T-helper 1 cell treated with Interleukin-12 subunit alpha and Interleukin-12 subunit beta and Interleukin-4 antibody, amounts not matched to agents 30 μg/mL and 1 μg/mL, for 36 hours (primary cell): ENCODE results near the gene SETDB2.

Source experiments
- H3K27ac Mint-ChIP-seq: one replicate; pipeline ENCODE4 v1.8.0; 2021; ENCODE audit warnings: mild to moderate bottlenecking, mixed read lengths
- H3K27me3 Mint-ChIP-seq: one replicate; pipeline ENCODE4 v1.8.0; 2021; ENCODE audit warnings: low read depth, mixed read lengths
- H3K36me3 Mint-ChIP-seq: one replicate; pipeline ENCODE4 v1.8.0; 2021; ENCODE audit warnings: low read depth, mixed read lengths
- H3K4me1 Mint-ChIP-seq: one replicate; pipeline ENCODE4 v1.8.0; 2021; ENCODE audit warnings: low read depth, mixed read lengths
- H3K4me3 Mint-ChIP-seq: one replicate; pipeline ENCODE4 v1.8.0; 2021; ENCODE audit warnings: mild to moderate bottlenecking, moderate library complexity, mixed read lengths
- H3K9me3 Mint-ChIP-seq: one replicate; pipeline ENCODE4 v1.8.0; 2021; ENCODE audit warnings: mixed read lengths

The SETDB2 gene

DNA sequence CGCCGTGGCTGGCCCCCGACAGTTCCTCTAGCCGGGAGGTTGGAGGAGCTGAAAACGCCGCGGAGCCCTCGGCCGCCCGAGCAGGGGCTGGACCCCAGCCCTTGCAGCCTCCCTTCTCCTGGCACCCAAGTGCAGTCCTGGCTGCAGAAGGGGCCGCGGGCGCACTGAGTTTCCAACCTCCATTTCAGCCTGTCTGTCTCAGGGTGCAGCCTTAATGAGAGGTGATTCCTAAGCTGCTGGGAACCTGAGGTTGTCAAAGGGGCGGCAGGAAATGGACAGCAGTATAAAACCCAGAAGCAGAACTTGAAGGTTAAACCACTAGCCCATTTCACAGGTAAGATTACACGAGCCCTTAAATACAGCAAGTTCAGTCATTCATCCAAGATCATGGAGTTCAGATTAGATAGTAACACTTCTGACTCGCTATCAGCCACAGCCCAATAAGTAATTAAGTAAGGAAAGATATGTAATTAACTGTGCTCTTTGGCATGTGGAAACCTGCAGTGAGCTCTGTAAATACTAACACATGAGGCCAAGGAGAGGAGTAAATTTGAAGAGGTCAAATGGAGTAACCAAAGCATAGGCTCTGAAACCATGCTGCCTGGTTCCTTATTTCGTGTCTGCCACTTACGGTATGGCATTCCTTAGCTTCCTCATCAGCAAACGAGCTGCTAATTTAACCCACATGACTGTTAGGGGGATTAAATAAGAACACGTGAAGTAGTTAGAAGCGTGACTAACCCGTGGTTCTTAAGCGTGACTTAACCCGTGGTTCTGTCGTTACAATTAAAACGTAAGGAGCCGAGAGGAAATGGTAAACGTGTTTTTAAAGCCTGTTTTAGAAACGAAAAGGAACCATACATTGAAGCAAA is 686 bp downstream of the SETDB2 start:
- no peaks in the 10 kb centered on the region for H3K9me3 Mint-ChIP-seq
- peaks cover 13% of the 10 kb centered on the region for H3K36me3 Mint-ChIP-seq
- peak overlapping the region; percentile 99 for H3K27ac Mint-ChIP-seq
- no peaks in the 10 kb centered on the region for H3K27me3 Mint-ChIP-seq
- peaks cover 36% of the 10 kb centered on the region for H3K4me1 Mint-ChIP-seq
- H3K4me3 Mint-ChIP-seq: peak overlapping the region; percentile 94

DNA sequence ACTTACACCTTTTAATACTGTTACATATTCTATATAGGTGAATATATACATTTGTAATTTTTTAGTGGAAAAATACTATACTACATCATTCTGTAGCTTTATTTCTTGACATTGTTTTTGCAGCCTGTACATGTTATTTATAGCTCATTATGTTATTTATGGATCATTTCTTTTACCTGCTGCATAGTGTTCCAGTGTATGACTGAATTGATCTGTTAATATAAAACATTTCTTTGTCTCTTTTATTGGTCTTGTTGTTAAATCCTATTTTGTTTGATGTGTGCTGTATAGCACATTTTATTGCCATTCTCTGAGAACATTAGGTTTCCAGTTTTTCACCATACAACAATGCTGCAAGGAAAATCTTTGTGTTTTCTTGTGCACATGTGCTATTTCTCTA is 2.4 kb downstream of the SETDB2 start:
- peaks cover 16% of the 10 kb centered on the region for H3K36me3 Mint-ChIP-seq
- peak overlapping the region; percentile 66 for H3K4me3 Mint-ChIP-seq
- H3K27ac Mint-ChIP-seq: peak overlapping the region; percentile 68
- peaks cover 42% of the 10 kb centered on the region for H3K4me1 Mint-ChIP-seq
- no peaks in the 10 kb centered on the region for H3K9me3 Mint-ChIP-seq
- no peaks in the 10 kb centered on the region for H3K27me3 Mint-ChIP-seq

DNA sequence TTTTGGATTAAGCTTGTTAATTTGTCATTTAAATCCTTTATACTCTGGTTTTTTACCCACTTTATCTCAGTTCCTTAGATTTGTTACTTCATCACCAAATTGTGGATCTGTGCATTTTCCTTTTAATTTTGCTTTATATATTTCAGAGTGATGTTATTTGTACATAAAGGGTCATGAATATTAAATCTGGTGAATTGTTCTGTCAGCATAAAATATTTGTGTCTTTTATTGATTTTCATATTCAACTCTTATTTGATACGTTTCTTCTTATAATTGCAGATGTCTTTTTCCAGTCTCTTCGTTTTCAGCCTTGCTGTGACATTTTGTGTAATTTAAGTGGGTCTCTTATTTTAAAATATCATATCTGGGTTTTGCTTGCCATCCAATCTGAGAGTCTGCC is 4.7 kb downstream of the SETDB2 start:
- Mint-ChIP-seq H3K9me3 (no peaks in the 10 kb centered on the region), H3K27ac (no peak overlapping the region), H3K36me3 (peaks cover 20% of the 10 kb centered on the region), H3K4me3 (no peak overlapping the region), H3K4me1 (peaks cover 31% of the 10 kb centered on the region), H3K27me3 (no peaks in the 10 kb centered on the region)

DNA sequence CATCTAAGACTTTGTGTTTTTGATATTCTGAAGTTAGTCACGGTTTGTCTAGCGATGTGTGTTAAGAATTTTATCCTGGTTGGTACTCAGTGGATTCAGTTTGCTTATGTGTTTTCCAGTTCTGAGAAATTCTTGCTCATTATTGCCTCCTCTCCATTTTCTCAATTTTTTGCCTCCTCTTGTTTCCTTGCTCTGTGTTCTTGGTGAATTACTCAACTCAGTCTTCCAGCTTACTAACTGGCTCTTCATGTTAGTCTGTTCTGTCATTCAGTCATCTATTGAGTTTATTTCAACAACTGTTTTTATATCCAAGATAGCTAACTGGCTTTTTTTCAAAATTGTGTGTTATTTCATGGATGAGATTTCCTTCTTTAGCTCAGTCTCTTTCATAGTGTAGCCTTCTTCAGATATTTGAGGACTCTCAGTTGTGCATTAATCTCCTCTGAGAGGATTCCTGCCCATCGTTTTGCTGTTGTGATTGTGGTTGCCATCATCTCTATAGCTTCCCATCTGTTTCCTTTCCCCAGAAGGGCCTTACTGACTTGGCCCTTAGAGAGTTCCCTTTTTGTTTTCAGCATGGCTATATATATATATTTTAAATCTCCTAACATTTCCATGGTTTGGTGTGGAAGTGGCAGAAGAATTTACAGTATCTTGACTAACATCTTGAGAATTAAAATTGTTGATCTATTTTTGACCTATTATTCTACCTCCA is 6.2 kb downstream of the SETDB2 start:
- H3K4me1 Mint-ChIP-seq: peaks cover 40% of the 10 kb centered on the region
- no peak overlapping the region for H3K27ac Mint-ChIP-seq
- H3K9me3 Mint-ChIP-seq: no peaks in the 10 kb centered on the region
- no peaks in the 10 kb centered on the region for H3K27me3 Mint-ChIP-seq
- no peak overlapping the region for H3K4me3 Mint-ChIP-seq
- H3K36me3 Mint-ChIP-seq: peaks cover 21% of the 10 kb centered on the region

DNA sequence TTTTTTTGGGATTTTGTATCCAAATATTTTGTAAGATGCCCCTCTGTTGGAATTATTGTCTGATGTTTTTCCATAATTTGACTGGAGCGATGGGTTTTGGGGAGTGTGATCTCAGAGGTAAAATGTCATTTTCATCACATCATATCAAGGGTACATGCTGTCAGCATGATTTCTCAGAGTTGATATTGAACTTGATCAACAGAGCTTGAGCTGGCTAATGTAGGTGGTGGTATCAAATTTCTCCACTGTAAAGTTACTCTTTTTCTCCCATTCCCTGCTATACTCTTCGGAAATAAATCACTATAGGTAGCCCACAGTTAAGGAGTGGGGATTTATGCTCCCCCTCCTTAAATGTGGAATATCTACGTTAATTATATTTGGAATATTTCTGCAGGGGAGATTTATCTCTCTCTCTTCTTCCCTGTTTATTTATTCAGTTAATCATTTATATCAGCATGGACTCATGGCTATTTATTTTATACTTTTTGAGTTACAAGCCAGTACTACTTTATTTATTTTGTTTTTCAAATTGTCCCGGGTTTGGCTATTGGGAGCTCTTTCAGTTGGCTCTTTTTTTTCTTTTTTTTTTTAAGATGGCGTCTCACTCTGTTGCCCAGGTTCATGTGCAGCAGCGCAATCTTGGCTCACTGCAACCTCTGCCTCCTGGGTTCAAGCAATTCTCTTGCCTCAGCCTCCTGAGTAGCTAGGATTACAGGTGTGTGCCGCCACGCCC is 8.8 kb downstream of the SETDB2 start:
- Mint-ChIP-seq H3K27me3 (no peaks in the 10 kb centered on the region), H3K4me1 (peaks cover 28% of the 10 kb centered on the region), H3K27ac (no peak overlapping the region)

DNA sequence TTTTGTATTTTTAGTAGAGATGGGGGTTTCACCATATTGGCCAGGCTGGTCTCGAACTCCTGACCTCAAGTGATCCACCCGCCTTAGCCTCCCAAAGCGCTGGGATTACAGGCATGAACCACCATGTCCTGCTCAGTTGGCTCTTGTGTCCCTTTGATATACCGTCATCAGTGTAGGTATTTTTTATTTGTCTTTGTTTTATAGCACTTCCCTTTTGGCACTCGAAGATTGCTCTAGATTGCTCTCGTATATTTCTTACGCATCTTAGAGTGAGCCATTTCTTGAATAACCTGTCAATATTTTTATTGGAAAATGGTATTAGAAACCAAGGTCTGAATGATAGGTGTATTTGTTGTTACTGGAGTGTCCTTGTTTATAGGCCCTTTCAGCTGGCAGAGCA is 9.4 kb downstream of the SETDB2 start:
- Mint-ChIP-seq H3K36me3 (peaks cover 22% of the 10 kb centered on the region), H3K4me1 (peaks cover 27% of the 10 kb centered on the region), H3K4me3 (no peak overlapping the region), H3K9me3 (no peaks in the 10 kb centered on the region), H3K27ac (no peak overlapping the region), H3K27me3 (no peaks in the 10 kb centered on the region)

More for the DNA sequence above, 8.8 kb downstream of the SETDB2 start:
- H3K9me3 Mint-ChIP-seq: no peaks in the 10 kb centered on the region
- no peak overlapping the region for H3K4me3 Mint-ChIP-seq
- peaks cover 19% of the 10 kb centered on the region for H3K36me3 Mint-ChIP-seq

DNA sequence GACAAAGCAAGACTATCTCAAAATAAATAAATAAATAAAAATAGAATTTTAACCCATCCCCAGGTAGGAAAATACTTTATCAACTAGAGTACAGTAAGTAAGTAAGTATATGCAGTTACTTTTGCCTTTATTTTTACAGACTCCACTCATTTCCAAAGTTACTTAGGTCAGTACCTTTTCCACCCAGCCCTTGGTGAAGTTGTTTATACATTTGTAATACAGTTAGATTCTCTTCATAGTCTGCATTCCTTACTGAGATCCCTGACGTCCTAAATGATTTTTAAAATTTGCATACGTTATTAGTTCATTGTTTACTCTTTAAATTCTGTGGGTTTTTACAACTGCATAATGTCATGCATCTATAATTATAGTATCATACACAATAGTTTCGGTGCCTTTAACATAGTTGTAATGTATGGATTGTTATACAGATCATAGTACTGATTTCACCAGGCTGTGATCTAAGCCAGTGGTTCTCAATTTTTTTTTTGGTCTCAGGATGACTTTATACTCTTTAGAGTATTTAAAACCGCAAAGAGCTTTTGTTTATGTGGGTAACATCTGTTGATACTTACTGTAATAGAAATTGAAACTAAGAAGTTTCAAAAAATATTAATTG is 10.4 kb downstream of the SETDB2 start:
- Mint-ChIP-seq H3K36me3 (peaks cover 19% of the 10 kb centered on the region), H3K4me3 (peak overlapping the region; percentile 35), H3K27ac (peak overlapping the region; percentile 71), H3K27me3 (no peaks in the 10 kb centered on the region), H3K4me1 (peaks cover 25% of the 10 kb centered on the region), H3K9me3 (no peaks in the 10 kb centered on the region)

DNA sequence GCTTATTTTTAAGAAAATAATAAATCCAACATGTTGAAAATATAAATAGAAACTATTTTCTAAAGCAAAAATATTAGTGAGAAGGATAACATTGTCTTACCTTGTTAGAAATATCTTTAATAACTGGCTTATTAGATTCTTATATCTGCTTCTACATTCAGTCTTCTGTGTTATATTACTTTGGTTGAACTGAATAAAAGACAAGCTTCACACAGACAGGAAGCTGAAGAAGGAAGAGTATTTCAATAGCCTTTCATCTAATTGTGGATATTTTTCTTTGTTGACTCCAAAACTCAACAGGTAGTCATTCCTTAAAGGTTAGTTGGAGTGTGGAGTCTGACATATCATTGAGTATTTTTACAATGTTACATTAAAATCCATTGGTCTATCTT is 10.9 kb downstream of the SETDB2 start:
- Mint-ChIP-seq H3K36me3 (peaks cover 16% of the 10 kb centered on the region), H3K4me3 (no peak overlapping the region), H3K9me3 (no peaks in the 10 kb centered on the region), H3K27me3 (no peaks in the 10 kb centered on the region), H3K4me1 (peaks cover 21% of the 10 kb centered on the region), H3K27ac (no peak overlapping the region)

DNA sequence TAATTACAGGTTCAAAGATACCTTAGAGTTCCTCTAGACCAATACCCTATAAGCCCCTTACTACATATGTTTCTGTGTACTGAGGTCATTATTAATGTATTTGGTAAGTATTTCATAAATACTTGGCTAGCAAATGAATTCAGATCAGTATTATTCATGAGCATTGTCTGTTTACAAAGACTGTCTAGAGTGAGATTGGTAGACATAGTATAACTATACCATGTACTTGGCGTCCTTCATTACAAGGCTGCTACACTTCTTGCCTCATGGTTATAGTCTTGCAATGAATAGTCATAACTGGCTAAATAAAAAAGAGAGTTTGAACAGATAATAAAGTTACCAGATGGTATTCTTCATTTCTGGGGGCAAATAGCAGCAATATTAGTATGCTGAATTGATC is 12.1 kb downstream of the SETDB2 start:
- Mint-ChIP-seq H3K4me1 (peaks cover 17% of the 10 kb centered on the region), H3K4me3 (no peak overlapping the region), H3K9me3 (no peaks in the 10 kb centered on the region), H3K36me3 (peaks cover 23% of the 10 kb centered on the region), H3K27me3 (no peaks in the 10 kb centered on the region), H3K27ac (no peak overlapping the region)

DNA sequence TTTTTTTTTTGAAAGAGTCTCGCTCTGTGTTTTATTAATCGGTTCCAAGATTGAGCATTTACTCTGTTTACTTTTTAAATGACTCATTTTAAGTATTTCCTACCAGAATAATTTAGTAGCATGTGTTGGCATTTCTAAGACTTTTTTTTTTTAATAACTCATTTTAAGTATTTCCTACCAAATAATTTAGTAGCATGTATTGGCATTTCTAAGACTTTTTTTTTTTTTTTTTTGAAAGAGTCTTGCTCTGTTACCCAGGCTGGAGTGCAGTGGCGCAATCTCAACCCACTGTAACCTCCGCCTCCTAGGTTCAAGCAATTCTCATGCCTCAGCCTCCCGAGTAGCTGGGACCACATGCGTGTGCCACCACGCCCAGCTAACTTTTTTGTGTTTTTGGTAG is 13.1 kb downstream of the SETDB2 start:
- H3K4me1 Mint-ChIP-seq: peaks cover 17% of the 10 kb centered on the region
- H3K27ac Mint-ChIP-seq: no peak overlapping the region
- H3K4me3 Mint-ChIP-seq: no peak overlapping the region
- peaks cover 3% of the 10 kb centered on the region for H3K9me3 Mint-ChIP-seq
- peaks cover 32% of the 10 kb centered on the region for H3K36me3 Mint-ChIP-seq
- H3K27me3 Mint-ChIP-seq: no peaks in the 10 kb centered on the region

DNA sequence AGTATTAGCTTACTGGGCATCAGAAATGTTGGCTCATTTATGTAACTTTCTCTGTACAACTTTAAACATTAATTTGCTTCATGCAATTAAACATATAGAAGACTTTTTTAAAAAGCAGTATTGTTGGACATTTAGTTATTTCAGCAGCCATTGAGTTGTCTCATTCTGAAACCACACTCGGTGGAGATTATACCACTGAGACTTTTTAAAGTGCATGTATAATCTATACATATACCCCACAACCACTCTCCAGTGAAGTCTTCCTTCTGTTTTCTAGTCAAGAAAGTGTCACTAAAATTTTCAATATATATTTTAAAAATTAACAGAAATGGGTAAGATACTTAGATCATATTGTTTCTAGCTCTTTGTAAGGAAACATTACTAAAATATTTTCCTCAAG is 15.5 kb downstream of the SETDB2 start:
- peaks cover 16% of the 10 kb centered on the region for H3K9me3 Mint-ChIP-seq
- no peaks in the 10 kb centered on the region for H3K27me3 Mint-ChIP-seq
- peaks cover 9% of the 10 kb centered on the region for H3K4me1 Mint-ChIP-seq
- no peak overlapping the region for H3K27ac Mint-ChIP-seq
- H3K36me3 Mint-ChIP-seq: peaks cover 48% of the 10 kb centered on the region
- H3K4me3 Mint-ChIP-seq: no peak overlapping the region

DNA sequence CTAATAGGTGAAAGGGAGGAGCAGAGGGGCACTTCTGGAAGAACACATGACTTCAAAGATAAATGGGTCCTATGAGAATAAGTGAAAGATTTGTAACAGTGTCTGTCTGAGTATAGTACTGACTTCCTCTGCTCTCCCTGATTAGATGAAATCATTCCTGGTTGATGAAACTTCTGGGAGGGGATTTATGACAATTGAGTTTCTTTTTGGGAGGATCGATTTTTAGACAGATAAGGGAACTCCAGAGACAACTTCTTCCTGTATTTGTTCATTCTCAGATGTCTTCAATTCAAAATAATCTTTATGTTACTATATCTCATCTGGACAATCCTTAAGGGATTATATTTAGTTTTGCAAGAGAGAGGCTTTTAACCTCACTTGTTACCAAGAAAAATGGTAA is 20.0 kb downstream of the SETDB2 start:
- peaks cover 2% of the 10 kb centered on the region for H3K4me1 Mint-ChIP-seq
- peaks cover 59% of the 10 kb centered on the region for H3K36me3 Mint-ChIP-seq
- H3K27ac Mint-ChIP-seq: no peak overlapping the region
- peaks cover 16% of the 10 kb centered on the region for H3K9me3 Mint-ChIP-seq
- no peak overlapping the region for H3K4me3 Mint-ChIP-seq
- no peaks in the 10 kb centered on the region for H3K27me3 Mint-ChIP-seq

DNA sequence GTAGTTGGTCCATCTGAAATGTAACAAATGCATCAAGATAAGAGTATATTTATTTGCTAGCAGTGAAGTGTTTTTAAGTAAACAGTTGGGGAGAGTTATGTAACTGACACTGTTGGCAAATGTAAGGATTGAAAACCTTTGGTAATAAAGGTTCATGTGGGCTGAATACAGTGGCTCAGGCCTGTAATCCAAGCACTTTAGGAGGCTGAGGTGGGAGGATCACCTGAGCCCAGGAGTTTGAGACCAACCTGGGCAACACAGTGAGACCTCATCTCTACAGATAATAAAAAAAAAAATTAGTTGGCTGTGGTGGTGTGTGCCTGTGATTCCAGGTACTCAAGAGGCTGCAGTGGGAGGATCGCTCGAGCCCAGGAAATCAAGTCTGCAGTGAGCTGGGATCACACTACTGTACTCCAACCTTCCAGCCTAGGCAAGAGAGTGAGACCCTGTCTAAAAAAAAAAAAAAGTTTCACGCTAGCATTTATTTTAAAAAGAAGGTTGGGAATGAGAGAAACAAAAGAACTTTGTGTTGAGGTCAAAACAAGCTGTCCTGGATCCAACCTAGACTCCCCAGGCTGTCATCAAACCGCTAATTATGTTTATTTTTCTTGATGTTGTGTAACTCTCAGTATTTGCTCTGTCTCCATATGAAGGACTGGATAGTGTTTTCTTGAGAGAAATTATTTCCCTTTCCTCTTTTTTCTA is 20.7 kb downstream of the SETDB2 start:
- Mint-ChIP-seq H3K36me3 (peaks cover 66% of the 10 kb centered on the region), H3K4me3 (no peak overlapping the region), H3K27me3 (no peaks in the 10 kb centered on the region)

More for the DNA sequence above, 20.7 kb downstream of the SETDB2 start:
- Mint-ChIP-seq H3K4me1 (peaks cover 2% of the 10 kb centered on the region), H3K9me3 (peaks cover 16% of the 10 kb centered on the region), H3K27ac (no peak overlapping the region)
